Measurements from ENCODE around the gene NUP160. TPM values are rescaled to one million over a fixed set of nuclear protein-coding genes. Genes with fewer than 3 reads are reported as not detected.
A peak's percentile ranks its signal among the peaks of the same experiment; 100 is the strongest.
"Not testable (repeated sequence)": the region's sequence is repeated elsewhere in the genome, so short reads cannot be mapped to it uniquely, and the experiment has no call there.

Gene NUP160
- total RNA-seq = 10 to 100 TPM; 27.5 to 38.2 TPM
- 10 to 100 TPM in 1 of 2 donors, 1 to 10 TPM in 1; 5.0 to 15.8 TPM for polyA plus RNA-seq
- long read RNA-seq, donor 1, partial matches to known transcripts = 15 of 25 reads
- long read RNA-seq, donor 1, other reads (novel, unspliced or antisense) = 6 of 25 reads
- long read RNA-seq, donor 2, full-length matches to known transcripts = 11 of 17 reads
- long read RNA-seq, donor 2, partial matches to known transcripts = 5 of 17 reads
- long read RNA-seq, donor 2, other reads (novel, unspliced or antisense) = 1 of 17 reads

GRCh38 chr11:47847892-47848699, at the start of gene NUP160:
Gene NUP160, minus strand, starts transcription at chr11:47848350. Its CDS starts 32 bp downstream, at chr11:47848318.
- ATAC-seq (ENCODE audit: low FRiP score) (peak; percentile 96), DNase-seq (peak; percentile 91 to 95)
- no peaks in the 10 kb centered on the region for H3K4me1 ChIP-seq (ENCODE audit: control insufficient read depth in 1 of 2, insufficient read depth in 2 of 2, low read length in 2 of 2)
- peak within 1 kb of the TSS; percentile 68 to 73 for H3K4me3 ChIP-seq (ENCODE audit: low read length in 2 of 2)
- H3K27ac ChIP-seq (ENCODE audit: low read depth in 1 of 2, low read length in 2 of 2) = peak within 1 kb of the TSS in 1 of 2 donors; percentile 82
- intact Hi-C loops (cut with DNase I) = loop anchor here in 1 of 2 donors (10.0 kb wide), 1 partner anchor 257 kb away; no protein-coding TSS in a partner anchor
- no peaks in the 10 kb centered on the region for H3K27me3 ChIP-seq (ENCODE audit: control insufficient read depth in 1 of 2, insufficient read depth in 2 of 2, low read length in 1 of 2)
- WGBS, 2 donors = 0% methylated on average over 62 to 66 of the region's 66 CpGs
- no peaks in the 10 kb centered on the region for H3K36me3 ChIP-seq (ENCODE audit: control insufficient read depth in 1 of 2, insufficient read depth in 2 of 2, low read length in 1 of 2)
- H3K9me3 ChIP-seq (ENCODE audit: control insufficient read depth, low read length) = no peaks in the 10 kb centered on the region

DNA sequence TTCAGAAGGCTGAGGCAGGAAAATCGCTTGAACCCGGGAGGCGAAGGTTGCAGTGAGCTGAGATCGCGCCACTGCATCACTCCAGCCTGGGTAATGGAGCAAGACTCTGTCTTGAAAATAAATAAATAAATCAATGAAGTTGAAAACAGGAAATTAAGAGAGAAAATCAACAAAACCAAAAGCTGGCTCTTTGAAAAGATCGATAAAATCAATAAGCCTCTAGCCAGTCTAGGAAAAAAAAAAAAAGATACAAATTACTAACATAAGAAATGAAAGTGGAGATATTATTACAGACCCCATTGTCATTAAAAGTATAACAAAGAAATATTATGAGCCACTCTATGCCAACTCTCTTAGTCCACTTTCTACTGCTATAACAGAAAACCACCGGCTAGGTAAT, 48.0 kb upstream of the NUP160 start:
- Histone ChIP-seq H3K9me3 (ENCODE audit: control insufficient read depth, low read length) (no peaks in the 10 kb centered on the region), H3K4me3 (ENCODE audit: low read length in 2 of 2) (no peak overlapping the region), H3K36me3 (ENCODE audit: control insufficient read depth in 1 of 2, insufficient read depth in 2 of 2, low read length in 1 of 2) (no peaks in the 10 kb centered on the region), H3K27ac (ENCODE audit: low read depth in 1 of 2, low read length in 2 of 2) (no peak overlapping the region), H3K4me1 (ENCODE audit: control insufficient read depth in 1 of 2, insufficient read depth in 2 of 2, low read length in 2 of 2) (no peaks in the 10 kb centered on the region), H3K27me3 (ENCODE audit: control insufficient read depth in 1 of 2, insufficient read depth in 2 of 2, low read length in 1 of 2) (no peaks in the 10 kb centered on the region)
- ATAC-seq (ENCODE audit: low FRiP score) = no peak
- DNase-seq = no peak
- intact Hi-C loops (cut with DNase I) = no loop called here
- 94 to 96% methylated on average over 7 of the region's 7 CpGs for WGBS, 2 donors

DNA sequence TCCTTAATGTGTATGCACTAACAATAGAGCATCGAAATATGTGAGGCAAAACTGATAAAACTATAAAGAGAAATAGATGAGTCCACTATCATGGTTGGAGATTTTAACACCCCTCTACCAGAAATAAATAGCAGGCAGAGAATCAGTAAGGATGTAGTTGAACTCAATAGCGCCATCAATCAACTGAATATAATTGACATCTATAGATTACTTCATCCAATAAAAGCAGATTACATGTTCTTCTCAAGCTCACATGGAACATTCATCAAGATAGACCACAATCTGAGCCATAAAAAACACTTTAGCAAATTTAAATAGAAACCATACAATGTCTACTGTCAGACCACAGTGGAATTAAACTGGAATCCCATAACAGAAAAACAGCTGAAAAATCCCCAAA, 46.9 kb upstream of the NUP160 start:
- H3K36me3 ChIP-seq (ENCODE audit: control insufficient read depth in 1 of 2, insufficient read depth in 2 of 2, low read length in 1 of 2) = no peaks in the 10 kb centered on the region
- DNase-seq (no peak), ATAC-seq (ENCODE audit: low FRiP score) (no peak)
- no peaks in the 10 kb centered on the region for H3K9me3 ChIP-seq (ENCODE audit: control insufficient read depth, low read length)
- no peak overlapping the region for H3K27ac ChIP-seq (ENCODE audit: low read depth in 1 of 2, low read length in 2 of 2)
- H3K4me1 ChIP-seq (ENCODE audit: control insufficient read depth in 1 of 2, insufficient read depth in 2 of 2, low read length in 2 of 2) = no peaks in the 10 kb centered on the region
- intact Hi-C loops (cut with DNase I) = no loop called here
- 83 to 85% methylated on average over 2 of the region's 2 CpGs for WGBS, 2 donors
- H3K4me3 ChIP-seq (ENCODE audit: low read length in 2 of 2) = no peak overlapping the region
- H3K27me3 ChIP-seq (ENCODE audit: control insufficient read depth in 1 of 2, insufficient read depth in 2 of 2, low read length in 1 of 2) = no peaks in the 10 kb centered on the region

DNA sequence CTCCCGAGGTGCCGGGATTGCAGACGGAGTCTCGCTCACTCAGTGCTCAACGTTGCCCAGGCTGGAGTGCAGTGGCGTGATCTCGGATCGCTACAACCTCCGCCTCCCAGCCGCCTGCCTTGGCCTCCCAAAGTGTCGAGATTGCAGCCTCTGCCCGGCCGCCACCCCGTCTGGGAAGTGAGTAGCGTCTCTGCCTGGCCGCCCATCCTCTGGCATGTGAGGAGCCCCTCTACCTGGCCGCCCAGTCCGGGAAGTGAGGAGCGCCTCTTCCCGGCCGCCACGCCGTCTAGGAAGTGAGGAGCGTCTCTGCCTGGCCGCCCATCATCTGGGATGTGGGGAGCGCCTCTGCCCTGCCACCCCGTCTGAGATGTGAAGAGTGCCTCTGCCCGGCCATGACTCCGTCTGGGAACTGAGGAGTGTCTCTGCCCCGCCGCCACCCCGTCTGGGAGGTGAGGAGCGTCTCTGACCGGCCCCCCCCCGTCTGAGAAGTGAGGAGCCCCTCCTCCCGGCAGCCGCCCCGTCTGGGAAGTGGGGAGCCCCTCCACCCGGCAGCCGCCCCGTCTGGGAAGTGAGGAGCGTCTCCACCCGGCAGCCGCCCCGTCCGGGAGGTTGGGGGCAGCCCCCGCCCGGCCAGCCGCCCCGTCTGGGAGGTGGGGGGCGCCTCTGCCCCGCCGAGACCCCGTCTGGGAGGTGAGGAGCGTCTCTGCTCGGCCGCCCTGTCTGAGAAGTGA, 44.6 kb upstream of the NUP160 start:
- H3K4me1 ChIP-seq (ENCODE audit: control insufficient read depth in 1 of 2, insufficient read depth in 2 of 2, low read length in 2 of 2); ATAC-seq (ENCODE audit: low FRiP score); H3K27me3 ChIP-seq (ENCODE audit: control insufficient read depth in 1 of 2, insufficient read depth in 2 of 2, low read length in 1 of 2); H3K36me3 ChIP-seq (ENCODE audit: control insufficient read depth in 1 of 2, insufficient read depth in 2 of 2, low read length in 1 of 2); H3K9me3 ChIP-seq (ENCODE audit: control insufficient read depth, low read length); H3K4me3 ChIP-seq (ENCODE audit: low read length in 2 of 2); intact Hi-C loops (cut with DNase I); H3K27ac ChIP-seq (ENCODE audit: low read depth in 1 of 2, low read length in 2 of 2); DNase-seq: not testable (repeated sequence)
- WGBS, 2 donors = 95 to 96% methylated on average over 45 to 57 of the region's 57 CpGs

- Histone ChIP-seq H3K4me1 (ENCODE audit: control insufficient read depth in 1 of 2, insufficient read depth in 2 of 2, low read length in 2 of 2) (no peaks in the 10 kb centered on the region), H3K27me3 (ENCODE audit: control insufficient read depth in 1 of 2, insufficient read depth in 2 of 2, low read length in 1 of 2) (no peaks in the 10 kb centered on the region), H3K27ac (ENCODE audit: low read depth in 1 of 2, low read length in 2 of 2) (no peak overlapping the region), H3K9me3 (ENCODE audit: control insufficient read depth, low read length) (no peaks in the 10 kb centered on the region), H3K4me3 (ENCODE audit: low read length in 2 of 2) (no peak overlapping the region), H3K36me3 (ENCODE audit: control insufficient read depth in 1 of 2, insufficient read depth in 2 of 2, low read length in 1 of 2) (no peaks in the 10 kb centered on the region)
- 79 to 87% methylated on average over 3 of the region's 3 CpGs for WGBS, 2 donors
- intact Hi-C loops (cut with DNase I) = no loop called here
- ATAC-seq (ENCODE audit: low FRiP score) = no peak
- DNase-seq = no peak
These were observed 43.7 kb upstream of the NUP160 start for GRCh38 chr11:47891886-47892285.

DNA sequence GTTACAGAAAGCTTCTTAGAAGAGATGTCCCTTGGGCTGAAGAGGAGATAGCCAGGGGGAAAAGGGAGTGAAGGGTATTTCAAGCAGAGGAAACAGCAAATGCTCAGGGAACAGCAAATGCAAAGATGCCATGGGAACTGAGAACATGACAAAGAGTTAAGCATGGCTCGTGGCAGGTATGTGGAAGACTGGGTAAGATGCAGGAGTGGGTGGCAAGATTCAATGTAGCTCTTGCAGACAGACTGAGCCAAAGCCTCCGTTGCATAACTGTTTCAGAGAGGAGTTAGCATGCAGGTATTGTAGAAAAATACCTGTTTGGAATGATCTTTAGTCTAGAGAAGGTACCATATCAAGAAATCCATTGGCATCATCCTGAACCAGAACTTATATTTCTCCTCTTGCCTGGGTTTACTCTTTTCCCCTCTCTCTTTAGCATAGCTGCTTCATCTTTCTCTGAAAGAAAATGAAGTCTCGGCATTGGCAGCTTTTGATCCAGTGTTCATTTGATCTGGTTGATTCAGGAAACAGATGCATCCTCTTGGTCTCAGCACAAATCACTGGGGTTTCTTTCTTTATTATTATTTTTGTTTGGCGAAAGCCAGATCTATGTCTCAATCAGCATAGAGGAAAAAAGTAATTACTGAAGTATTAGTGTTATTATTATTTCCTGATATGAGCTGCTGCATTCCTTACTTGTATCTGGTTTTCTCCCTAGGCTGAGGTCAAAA, 41.7 kb upstream of the NUP160 start:
- H3K4me3 ChIP-seq (ENCODE audit: low read length in 2 of 2) = no peak overlapping the region
- H3K4me1 ChIP-seq (ENCODE audit: control insufficient read depth in 1 of 2, insufficient read depth in 2 of 2, low read length in 2 of 2) = no peaks in the 10 kb centered on the region
- H3K27me3 ChIP-seq (ENCODE audit: control insufficient read depth in 1 of 2, insufficient read depth in 2 of 2, low read length in 1 of 2) = no peaks in the 10 kb centered on the region
- H3K36me3 ChIP-seq (ENCODE audit: control insufficient read depth in 1 of 2, insufficient read depth in 2 of 2, low read length in 1 of 2) = no peaks in the 10 kb centered on the region
- H3K9me3 ChIP-seq (ENCODE audit: control insufficient read depth, low read length) = no peaks in the 10 kb centered on the region
- DNase-seq (no peak), ATAC-seq (ENCODE audit: low FRiP score) (no peak)
- no peak overlapping the region for H3K27ac ChIP-seq (ENCODE audit: low read depth in 1 of 2, low read length in 2 of 2)
- 68 to 71% methylated on average over 4 of the region's 4 CpGs for WGBS, 2 donors
- intact Hi-C loops (cut with DNase I) = no loop called here

GRCh38 chr11:47887910-47888569, 39.9 kb upstream of the NUP160 start:
- no peaks in the 10 kb centered on the region for H3K36me3 ChIP-seq (ENCODE audit: control insufficient read depth in 1 of 2, insufficient read depth in 2 of 2, low read length in 1 of 2)
- no peak for DNase-seq
- H3K27ac ChIP-seq (ENCODE audit: low read depth in 1 of 2, low read length in 2 of 2) = no peak overlapping the region
- H3K4me1 ChIP-seq (ENCODE audit: control insufficient read depth in 1 of 2, insufficient read depth in 2 of 2, low read length in 2 of 2) = no peaks in the 10 kb centered on the region
- H3K4me3 ChIP-seq (ENCODE audit: low read length in 2 of 2) = no peak overlapping the region
- H3K27me3 ChIP-seq (ENCODE audit: control insufficient read depth in 1 of 2, insufficient read depth in 2 of 2, low read length in 1 of 2) = no peaks in the 10 kb centered on the region
- ATAC-seq (ENCODE audit: low FRiP score) = no peak
- intact Hi-C loops (cut with DNase I) = no loop called here
- 88 to 95% methylated on average over 5 of the region's 5 CpGs for WGBS, 2 donors
- H3K9me3 ChIP-seq (ENCODE audit: control insufficient read depth, low read length) = no peaks in the 10 kb centered on the region

DNA sequence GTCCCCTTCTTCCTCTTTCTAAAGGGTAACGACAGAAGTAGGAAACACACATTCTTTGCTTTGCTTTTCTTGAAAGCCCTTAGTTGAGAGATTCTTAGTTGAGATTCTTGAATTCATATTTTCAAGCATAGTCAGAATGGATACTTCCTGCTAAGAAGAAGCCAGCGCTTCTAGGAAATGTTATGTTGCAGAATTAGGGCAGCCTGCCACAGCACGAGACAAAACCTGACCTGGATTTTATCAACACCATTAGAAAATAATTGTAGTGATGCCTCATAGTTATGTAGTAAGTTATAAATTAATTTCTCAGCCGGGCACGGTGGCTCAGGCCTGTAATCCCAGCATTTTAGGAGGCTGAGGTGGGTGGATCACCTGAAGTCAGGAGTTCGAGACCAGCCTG, 37.9 kb upstream of the NUP160 start:
- peak in 1 of 2 donors; percentile 59 for DNase-seq
- Histone ChIP-seq H3K27ac (ENCODE audit: low read depth in 1 of 2, low read length in 2 of 2) (no peak overlapping the region), H3K27me3 (ENCODE audit: control insufficient read depth in 1 of 2, insufficient read depth in 2 of 2, low read length in 1 of 2) (no peaks in the 10 kb centered on the region), H3K36me3 (ENCODE audit: control insufficient read depth in 1 of 2, insufficient read depth in 2 of 2, low read length in 1 of 2) (no peaks in the 10 kb centered on the region), H3K4me1 (ENCODE audit: control insufficient read depth in 1 of 2, insufficient read depth in 2 of 2, low read length in 2 of 2) (no peaks in the 10 kb centered on the region), H3K9me3 (ENCODE audit: control insufficient read depth, low read length) (no peaks in the 10 kb centered on the region), H3K4me3 (ENCODE audit: low read length in 2 of 2) (no peak overlapping the region)
- WGBS, 2 donors = 30 to 34% methylated on average over 6 of the region's 6 CpGs
- intact Hi-C loops (cut with DNase I) = no loop called here
- peak; percentile 66 for ATAC-seq (ENCODE audit: low FRiP score)
